MM.1S (cell line): ENCODE results near the gene AASS.

Experiments used
- EZH2 ChIP-seq: fragments of 300-600 bp; sonication (generic); optimal IDR thresholded peaks from 2 replicates; pipeline ENCODE3; 2017; ENCODE audit warnings: low read depth, mild to moderate bottlenecking, antibody characterized with exemption, low read length, mixed read lengths
- TF ChIP-seq, protein P1 (sequence below): fragments of 300-600 bp; sonication (generic); IDR thresholded peaks from 2 replicates; pipeline ENCODE4 v1.5.1; 2016; ENCODE audit warnings: antibody characterized with exemption, low read length, mixed read lengths

DNA sequence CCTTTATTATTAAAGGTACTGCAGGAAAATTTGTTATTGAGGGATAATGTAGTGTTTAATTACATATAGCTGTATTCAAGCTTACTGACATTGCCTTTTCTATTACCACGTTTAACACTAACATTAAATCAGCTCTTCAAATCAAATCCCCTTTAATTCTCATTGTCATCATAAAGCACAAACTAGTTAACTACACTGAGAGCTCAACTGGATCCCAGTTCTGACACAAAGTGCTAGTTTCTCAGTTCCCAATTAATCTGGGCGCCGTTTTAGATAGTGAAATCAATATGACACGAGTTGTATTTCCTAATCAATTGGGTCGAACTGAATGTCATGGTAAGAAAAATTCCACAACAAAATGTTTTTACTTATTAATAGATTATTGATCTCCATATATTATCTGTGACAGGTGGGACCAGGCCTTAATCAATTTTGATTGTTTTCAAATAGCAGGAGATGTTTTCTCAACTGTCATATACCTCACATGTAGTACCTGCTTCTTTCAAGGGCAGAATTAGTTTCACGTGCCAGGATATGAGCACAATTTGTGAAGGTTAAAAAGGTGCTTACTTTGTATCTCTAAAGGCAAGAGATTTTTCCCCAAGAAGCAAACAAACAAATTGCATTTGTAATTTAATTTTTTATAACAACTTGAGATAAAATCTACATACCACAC lies 71.0 kb downstream of the AASS start:
- TF ChIP-seq, protein P1, sequence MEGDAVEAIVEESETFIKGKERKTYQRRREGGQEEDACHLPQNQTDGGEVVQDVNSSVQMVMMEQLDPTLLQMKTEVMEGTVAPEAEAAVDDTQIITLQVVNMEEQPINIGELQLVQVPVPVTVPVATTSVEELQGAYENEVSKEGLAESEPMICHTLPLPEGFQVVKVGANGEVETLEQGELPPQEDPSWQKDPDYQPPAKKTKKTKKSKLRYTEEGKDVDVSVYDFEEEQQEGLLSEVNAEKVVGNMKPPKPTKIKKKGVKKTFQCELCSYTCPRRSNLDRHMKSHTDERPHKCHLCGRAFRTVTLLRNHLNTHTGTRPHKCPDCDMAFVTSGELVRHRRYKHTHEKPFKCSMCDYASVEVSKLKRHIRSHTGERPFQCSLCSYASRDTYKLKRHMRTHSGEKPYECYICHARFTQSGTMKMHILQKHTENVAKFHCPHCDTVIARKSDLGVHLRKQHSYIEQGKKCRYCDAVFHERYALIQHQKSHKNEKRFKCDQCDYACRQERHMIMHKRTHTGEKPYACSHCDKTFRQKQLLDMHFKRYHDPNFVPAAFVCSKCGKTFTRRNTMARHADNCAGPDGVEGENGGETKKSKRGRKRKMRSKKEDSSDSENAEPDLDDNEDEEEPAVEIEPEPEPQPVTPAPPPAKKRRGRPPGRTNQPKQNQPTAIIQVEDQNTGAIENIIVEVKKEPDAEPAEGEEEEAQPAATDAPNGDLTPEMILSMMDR, result no peak
- no peak for TF ChIP-seq EZH2
